CD1c-positive myeloid dendritic cell (primary cell): ENCODE measurements around the gene ZBTB20.
A peak's percentile ranks its signal among the peaks of the same experiment; 100 is the strongest.

Experiments used
- DNase-seq: peaks from one replicate; pipeline ENCODE4 v3.0.0-alpha.2; 2016; ENCODE audit errors: extremely low spot score

The ZBTB20 gene

DNA sequence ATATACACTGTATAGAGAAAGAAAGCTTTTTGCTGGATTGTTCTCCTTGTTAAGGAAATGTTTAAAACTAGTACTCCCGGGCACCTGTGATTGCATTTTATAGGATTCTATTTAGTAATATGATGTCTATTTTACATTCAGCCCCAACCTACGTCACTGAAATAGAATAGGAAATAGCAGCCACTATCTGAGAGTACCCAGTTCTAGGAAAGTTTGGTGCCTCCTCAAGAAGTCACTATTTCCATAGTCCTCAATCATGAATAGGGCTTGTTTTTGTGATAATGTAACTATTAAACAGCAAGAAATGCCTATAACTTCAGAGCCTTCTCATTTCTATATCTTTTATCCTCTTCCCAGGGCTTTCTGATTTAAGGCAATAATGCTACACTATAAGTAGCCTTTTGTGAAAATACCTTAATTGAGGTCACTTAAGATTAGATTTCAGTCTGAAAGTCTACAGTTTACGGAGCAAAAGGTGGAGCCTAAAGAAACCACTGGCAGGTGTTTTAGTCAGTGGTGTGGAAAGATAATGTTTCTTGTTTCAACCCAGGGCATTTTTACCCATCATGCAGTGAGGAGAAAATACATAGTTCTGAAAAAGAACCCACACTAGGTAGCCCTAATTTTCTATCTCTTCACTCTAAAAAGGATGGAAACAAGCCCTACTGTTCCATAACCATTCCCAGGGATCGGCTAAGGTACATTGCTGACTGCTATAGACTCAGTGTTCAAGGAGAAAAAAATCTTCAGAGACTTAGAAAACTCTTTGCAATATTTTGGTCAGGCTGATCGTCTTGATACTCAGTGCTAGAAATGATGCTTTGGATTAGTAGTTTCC, 814.5 kb downstream of the ZBTB20 start:
- no peak for DNase-seq

DNA sequence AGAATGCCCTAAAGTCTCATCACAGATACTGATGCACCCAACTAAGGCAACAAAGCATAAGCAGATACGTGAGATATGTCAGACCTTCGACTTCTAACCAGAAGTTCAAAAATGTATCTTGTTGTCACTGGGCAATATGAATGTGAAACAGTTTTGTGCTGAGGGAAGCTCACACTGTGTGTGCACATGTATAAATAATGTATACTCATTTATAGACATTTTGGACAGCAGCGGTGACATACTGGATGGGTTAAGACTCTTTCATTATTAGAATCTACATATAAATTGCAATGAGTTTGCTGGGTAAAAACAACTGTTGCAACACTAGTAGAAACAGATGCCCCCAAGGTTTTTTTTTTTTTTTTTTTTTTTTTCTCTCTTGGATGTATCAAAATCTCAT, 815.4 kb downstream of the ZBTB20 start:
- no peak for DNase-seq

- no peak for DNase-seq
Observed at GRCh38 chr3:114331007-114331406, 816.1 kb downstream of the ZBTB20 start.

DNA sequence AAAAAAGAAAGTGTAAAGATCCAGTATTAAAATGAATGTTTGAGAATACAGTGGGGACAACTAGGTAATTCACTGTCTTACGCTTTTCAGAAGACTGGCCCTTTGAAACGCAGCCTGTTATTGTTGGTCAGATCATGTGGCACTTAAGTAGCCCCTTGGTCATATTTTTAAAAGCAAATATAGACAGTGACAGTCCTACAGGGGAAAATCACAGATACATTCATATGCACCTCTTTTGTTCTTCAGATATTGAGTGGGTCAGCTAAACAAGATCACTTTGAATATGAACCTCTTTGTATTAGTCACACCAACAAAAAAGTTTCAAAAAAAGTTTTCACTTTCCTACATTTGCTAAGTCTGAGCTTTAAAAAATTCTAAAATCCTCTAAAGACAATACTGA, 817.3 kb downstream of the ZBTB20 start:
- no peak for DNase-seq

- DNase-seq = no peak
Observed at GRCh38 chr3:114328345-114328744, 818.7 kb downstream of the ZBTB20 start.

DNA sequence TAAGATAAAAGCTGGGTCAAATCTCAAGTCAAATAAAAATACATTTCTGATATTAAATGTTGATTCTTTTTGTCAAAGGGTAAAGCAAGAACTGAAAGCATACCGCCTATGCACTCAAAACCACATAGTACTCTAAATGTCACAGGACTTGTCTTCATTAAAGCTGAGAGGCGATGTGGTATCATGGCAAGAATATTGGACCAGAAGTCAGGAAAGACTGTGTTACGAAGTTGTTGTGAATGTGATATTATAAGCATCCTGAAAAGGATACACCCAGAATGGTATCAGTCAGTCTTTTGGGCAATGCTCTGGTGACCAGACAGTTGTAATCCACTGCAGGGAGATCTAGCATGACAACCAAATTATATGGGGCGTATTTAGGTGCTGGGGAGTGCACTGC, 819.4 kb downstream of the ZBTB20 start:
- no peak for DNase-seq

GRCh38 chr3:114323546-114324254, 823.4 kb downstream of the ZBTB20 start:
- no peak for DNase-seq

- DNase-seq = no peak
Observed at GRCh38 chr3:114320246-114320645, 826.8 kb downstream of the ZBTB20 start.

- no peak for DNase-seq
Observed at GRCh38 chr3:114319453-114319852, 827.6 kb downstream of the ZBTB20 start.

GRCh38 chr3:114318295-114318694, 828.8 kb downstream of the ZBTB20 start:
- DNase-seq = no peak

DNA sequence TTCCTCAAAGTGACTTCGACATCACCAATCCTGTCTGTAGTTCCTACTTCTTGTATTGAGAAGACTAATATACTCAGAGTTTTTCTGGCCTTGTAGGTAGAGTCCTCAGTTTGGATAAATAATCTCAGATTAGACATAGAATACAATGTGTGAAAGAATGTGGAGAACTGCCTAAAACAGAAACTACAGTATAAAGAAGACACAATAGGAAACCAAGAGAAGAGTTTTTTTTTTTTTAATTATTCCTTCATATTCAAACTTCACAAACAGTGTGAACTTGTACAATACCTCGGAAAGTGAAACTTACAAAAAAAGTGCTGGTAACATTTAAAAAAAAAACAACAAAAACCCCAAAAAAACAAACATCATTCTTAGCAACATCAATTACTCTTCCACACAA, 832.8 kb downstream of the ZBTB20 start:
- no peak for DNase-seq

- no peak for DNase-seq
Observed at GRCh38 chr3:114313426-114313825, 833.7 kb downstream of the ZBTB20 start.

DNA sequence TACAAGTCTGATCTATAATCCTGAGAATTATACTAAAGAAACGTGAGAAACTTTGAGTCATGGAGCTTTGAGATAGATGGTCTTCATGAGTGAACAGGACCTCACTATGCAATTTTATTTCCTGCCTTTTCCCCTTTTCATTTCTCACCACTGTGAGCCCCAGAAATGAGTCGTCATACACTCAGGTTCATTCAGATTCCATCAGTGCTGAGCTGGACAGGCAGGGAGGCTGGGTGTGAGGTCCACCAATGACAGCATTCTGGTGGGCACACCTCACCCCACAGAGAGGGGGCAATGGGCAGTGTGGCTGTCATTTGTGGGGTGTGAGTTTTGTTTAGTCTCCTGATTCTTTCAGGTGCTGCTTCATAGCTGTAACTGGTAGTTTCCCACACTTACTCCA, 836.4 kb downstream of the ZBTB20 start:
- no peak for DNase-seq

DNA sequence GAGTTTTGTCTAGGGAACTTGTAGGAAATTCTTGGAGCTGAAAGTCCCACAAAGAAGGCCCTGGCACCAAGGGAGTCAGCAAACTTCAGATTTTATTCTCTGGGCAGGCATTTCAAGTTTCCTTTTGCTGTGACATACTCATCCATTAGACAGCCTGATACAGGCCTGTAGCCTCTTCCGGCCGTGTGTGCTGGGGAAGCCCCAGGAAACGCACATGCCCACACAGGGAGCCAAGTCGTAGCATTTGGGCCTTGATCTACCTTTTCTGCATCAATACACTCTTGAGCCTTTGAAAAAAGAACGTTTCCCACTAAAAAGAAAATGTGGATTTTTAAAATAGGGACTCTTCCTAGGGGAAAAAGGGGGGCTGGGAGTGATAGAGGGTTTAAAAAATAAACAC, 838.3 kb downstream of the ZBTB20 start:
- DNase-seq = peak; percentile 13

- no peak for DNase-seq
Observed at GRCh38 chr3:114308377-114308776, 838.7 kb downstream of the ZBTB20 start.

DNA sequence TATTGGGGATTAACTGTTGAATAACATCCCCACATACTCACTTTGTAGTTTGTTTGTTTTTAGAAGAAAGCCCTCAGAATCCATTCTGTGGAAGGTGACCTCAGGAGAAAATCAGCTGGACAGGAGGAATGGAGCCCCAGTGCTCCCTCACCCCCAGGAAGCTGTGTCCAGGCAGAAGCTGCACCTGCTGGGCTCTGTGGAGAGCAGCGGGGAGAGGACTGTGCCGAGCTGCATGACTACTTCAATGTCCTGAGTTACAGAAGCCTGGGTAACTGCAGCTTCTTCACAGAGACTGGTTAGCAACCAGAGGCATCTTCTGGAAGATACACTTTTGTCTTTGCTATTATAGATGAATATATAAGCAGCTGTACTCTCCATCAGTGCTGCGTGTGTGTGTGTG, 839.3 kb downstream of the ZBTB20 start:
- no peak for DNase-seq

- peak; percentile 4 for DNase-seq
Observed at GRCh38 chr3:114307222-114307830, 839.8 kb downstream of the ZBTB20 start.

DNA sequence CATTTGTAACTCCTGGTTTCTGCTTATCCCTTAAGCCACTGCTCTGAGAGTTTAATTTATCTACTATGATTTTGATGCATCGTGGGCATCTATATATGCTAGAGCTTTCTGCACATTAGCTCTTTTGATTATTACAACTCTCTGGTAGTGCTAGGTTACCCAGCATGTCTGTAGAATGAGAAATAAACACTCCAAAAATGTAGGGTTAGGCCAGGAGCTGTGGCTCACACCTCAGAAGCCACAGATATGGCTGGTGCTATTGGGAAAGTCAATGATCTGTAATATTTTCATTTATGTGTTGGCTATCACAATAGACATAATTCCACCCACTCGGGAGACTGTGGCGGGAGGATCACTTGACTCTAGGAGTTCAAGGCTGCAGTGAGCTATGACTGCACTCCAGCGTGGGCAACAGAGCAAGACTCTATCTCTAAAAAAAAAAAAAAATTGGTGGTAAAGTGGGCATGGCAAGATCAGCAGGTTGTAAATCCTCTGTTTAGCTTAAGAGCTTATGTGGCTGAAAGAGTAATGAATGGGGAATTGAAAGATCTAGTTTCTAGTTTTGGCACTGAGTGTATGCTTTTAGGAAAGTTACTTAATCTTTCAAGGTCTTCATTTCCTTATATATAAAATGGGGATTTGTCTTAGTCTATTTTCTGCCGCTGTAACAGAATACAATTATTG, 847.0 kb downstream of the ZBTB20 start:
- no peak for DNase-seq

- DNase-seq = no peak
Observed at GRCh38 chr3:114299421-114299820, 847.7 kb downstream of the ZBTB20 start.

DNA sequence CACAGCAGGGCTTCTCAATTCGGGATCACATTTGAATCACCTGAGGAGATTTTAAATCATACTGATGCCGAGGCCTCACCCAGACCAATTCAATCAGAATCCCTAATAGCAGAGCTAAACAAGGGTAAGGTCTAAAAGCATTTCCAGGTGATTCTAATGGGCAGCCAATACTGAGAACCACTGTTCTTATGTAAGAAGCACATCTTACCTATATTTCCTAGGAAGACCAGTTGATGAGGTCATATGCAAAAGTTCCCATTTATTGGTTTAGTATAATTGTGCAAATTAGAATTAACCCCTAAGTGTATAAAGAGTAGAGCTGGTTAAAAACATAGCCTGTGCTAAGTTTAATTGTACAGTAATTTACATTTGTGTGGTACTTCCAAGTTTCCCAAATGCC, 851.1 kb downstream of the ZBTB20 start:
- no peak for DNase-seq

DNA sequence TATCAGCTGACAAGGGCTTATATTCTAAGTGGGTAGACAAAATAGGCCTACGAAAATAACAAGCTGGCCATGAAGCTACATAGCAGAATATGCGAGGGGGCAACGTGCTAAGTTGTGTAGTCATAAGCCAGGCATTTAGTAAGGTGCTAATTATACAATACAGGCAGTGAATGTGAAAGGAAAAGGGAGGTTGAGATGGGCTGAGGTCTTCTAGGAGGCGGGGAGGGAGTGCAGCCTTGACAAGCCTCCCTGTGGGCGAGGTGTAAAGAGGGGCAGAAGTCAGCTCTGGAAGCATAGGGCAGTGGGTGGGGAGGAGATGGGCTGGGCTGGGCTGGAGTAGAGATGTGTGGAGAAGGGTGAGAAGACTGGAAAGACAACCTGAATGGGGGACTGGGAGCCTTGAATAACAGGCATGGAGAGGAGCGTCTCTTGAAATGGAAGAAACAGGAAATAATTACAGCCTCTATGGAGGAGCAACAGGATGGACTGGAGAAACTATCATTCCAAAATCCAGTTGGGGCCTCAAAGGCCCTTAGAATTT, 852.1 kb downstream of the ZBTB20 start:
- DNase-seq = no peak
